GM12873 (cell line): ENCODE results near the gene MUL1.

Source experiments
- TF ChIP-seq, protein P1 (sequence below): IDR thresholded peaks from 2 replicates; pipeline ENCODE4 v1.5.1; 2012; ENCODE audit warnings: low read depth, mild to moderate bottlenecking, moderate library complexity, low read length, control low read depth; ENCODE audit not compliant: insufficient read depth; ENCODE audit errors: missing control alignments

MUL1 gene

GRCh38 chr1:20546637-20547036, 38.7 kb upstream of the MUL1 start:
- TF ChIP-seq, protein P1, sequence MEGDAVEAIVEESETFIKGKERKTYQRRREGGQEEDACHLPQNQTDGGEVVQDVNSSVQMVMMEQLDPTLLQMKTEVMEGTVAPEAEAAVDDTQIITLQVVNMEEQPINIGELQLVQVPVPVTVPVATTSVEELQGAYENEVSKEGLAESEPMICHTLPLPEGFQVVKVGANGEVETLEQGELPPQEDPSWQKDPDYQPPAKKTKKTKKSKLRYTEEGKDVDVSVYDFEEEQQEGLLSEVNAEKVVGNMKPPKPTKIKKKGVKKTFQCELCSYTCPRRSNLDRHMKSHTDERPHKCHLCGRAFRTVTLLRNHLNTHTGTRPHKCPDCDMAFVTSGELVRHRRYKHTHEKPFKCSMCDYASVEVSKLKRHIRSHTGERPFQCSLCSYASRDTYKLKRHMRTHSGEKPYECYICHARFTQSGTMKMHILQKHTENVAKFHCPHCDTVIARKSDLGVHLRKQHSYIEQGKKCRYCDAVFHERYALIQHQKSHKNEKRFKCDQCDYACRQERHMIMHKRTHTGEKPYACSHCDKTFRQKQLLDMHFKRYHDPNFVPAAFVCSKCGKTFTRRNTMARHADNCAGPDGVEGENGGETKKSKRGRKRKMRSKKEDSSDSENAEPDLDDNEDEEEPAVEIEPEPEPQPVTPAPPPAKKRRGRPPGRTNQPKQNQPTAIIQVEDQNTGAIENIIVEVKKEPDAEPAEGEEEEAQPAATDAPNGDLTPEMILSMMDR: no peak

DNA sequence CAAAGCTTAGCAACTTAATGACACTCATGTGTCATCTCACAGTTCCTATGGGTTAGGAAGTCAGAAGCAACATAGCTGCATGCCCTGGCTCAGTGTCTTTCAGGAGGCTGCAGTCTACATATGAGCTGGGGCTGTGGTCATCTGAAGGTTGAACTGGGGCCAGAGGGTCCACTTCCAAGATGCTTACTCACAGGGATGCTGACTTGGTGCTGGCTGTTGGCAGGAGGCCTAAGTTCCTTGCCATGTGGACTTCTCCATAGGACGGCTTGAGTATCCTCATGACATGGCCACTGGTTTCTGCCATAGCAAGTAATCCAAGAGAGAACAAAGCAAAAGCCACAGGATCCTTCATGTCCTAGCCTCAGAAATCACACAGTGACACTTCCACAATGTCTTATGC, 32.3 kb upstream of the MUL1 start:
- TF ChIP-seq, protein P1: no peak

DNA sequence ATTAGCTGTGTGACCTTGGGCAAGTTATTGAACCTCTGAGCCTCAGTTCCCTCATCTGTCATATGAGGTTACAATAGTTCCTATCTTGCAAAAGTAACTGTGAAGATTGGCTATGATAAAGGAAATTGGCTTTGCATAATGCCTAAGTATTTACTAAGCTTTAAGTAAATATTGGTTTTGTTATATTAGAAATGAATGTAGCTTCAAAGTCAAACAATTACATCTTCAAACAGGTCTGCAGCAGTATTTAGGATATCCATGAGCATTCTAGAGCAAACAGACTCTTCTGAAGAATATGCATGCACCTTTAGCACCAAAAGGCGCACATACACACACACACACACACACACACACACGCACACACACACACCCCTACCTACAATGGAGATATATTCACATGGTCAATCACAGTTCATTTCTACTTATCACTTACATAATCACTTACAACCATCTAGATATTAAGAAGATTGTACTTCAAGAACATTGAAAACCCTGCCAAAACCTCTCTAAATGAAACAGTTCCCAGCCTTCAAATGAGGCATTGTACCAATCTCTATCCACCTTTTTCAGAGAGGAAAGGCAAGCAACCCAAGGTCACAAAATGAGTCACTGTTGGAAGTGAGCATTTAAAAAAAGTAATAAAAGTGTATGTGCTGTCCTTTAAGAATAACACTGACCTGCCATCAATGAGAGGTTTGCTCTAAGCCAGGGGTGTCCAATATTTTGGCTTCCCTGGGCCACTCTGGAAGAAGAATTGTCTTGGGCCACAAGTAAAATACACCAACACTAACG, 31.0 kb upstream of the MUL1 start:
- TF ChIP-seq, protein P1: no peak

- TF ChIP-seq, protein P1: no peak
Observed at GRCh38 chr1:20538227-20538626, 30.3 kb upstream of the MUL1 start.

DNA sequence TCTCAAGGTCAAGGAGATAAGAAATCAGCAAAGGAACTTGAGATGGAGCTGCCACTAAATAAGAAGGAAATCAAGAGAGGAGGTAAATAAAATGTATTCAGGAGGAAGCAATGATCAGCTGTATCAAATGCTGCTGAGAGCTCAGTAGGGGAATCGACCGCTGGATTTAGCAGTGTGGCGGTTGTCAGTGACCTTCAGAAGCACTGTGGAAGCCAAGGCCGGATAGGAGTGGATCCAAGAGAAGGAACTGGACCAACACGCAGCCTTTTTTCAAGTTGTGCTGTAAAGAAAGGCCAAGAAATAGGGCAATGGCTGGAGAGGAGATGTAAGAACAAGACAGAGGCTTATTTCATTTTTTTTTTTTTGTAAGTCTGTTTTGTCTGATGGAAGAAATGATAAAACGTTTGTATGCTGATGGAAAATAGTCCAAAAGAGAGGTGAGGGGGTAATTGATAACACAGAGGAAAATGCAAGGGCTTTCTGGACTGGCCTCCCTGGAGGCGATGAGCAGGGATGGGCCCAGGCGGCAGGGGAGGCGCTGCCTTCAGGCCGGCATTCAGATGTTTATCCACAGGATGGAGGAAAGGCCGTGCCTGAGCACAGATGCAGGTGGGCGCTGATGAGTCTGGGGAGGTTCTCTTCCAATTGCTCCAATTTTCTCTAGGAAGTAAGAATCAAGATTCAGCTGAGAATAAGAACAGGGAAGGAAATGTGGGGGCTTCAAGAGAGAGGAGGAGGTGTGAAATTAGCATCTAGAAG, 26.9 kb upstream of the MUL1 start:
- TF ChIP-seq, protein P1: no peak

- TF ChIP-seq, protein P1: no peak
Observed at GRCh38 chr1:20533635-20534034, 25.7 kb upstream of the MUL1 start.

GRCh38 chr1:20530901-20531300, 22.9 kb upstream of the MUL1 start:
- TF ChIP-seq, protein P1: no peak
